Body of pancreas (tissue), 4 donors: ENCODE results near the gene ACACA.

Source experiments
- POLR2A ChIP-seq, 3 donors: fragments of 450-650 bp; IDR thresholded peaks; one replicate each; pipeline ENCODE4 v1.6.1; 2016; ENCODE audit warnings: antibody characterized with exemption in 3 of 3, mild to moderate bottlenecking in 2 of 3
- TF ChIP-seq, protein P1 (sequence below), 7 experiments: fragments of 450-650 bp in 4 of 7; fragments of 200-600 bp in 3 of 7; sonication (generic) in 3 of 7; IDR thresholded peaks; one replicate each; pipeline ENCODE4 v1.5.1; 2016 to 2019; ENCODE audit warnings: antibody characterized with exemption in 7 of 7

DNA sequence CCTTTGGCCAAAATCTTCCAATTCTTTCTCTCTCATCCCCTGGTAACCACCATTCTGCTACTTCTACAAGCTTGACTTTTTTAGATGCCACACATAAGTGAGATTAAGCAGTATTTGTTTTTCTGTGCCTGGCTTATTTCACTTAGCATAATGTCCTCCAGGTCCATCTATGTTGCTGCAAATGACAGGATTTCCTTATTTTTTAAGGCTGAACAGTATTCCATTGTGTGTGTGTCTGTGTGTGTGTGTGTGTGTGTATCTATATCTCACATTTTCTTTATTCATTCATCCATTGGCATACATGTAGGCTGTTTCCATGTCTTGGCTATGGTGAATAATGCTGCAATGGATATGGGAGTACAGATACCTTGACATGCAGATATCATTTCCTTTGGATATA is 6.1 kb downstream of the ACACA start:
- TF ChIP-seq, protein P1, sequence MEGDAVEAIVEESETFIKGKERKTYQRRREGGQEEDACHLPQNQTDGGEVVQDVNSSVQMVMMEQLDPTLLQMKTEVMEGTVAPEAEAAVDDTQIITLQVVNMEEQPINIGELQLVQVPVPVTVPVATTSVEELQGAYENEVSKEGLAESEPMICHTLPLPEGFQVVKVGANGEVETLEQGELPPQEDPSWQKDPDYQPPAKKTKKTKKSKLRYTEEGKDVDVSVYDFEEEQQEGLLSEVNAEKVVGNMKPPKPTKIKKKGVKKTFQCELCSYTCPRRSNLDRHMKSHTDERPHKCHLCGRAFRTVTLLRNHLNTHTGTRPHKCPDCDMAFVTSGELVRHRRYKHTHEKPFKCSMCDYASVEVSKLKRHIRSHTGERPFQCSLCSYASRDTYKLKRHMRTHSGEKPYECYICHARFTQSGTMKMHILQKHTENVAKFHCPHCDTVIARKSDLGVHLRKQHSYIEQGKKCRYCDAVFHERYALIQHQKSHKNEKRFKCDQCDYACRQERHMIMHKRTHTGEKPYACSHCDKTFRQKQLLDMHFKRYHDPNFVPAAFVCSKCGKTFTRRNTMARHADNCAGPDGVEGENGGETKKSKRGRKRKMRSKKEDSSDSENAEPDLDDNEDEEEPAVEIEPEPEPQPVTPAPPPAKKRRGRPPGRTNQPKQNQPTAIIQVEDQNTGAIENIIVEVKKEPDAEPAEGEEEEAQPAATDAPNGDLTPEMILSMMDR (IDR thresholded peaks at IDR 0.05) = no peak
- no peak for TF ChIP-seq POLR2A (IDR thresholded peaks at IDR 0.05)
